GM10266 (cell line): ENCODE data around the gene ELK4.

Source experiments
- DNase-seq: peaks from one replicate; pipeline ENCODE4 v3.0.0; 2012; ENCODE audit errors: extremely low spot score
- TF ChIP-seq, protein P1 (sequence below): IDR thresholded peaks from 2 replicates; pipeline ENCODE4 v1.5.1; 2012; ENCODE audit warnings: mild to moderate bottlenecking, low read depth; ENCODE audit not compliant: control insufficient read depth, insufficient read depth; ENCODE audit errors: missing control alignments

The ELK4 gene

GRCh38 chr1:205593967-205594366, 37.8 kb downstream of the ELK4 start:
- no peak for DNase-seq
- TF ChIP-seq, protein P1, sequence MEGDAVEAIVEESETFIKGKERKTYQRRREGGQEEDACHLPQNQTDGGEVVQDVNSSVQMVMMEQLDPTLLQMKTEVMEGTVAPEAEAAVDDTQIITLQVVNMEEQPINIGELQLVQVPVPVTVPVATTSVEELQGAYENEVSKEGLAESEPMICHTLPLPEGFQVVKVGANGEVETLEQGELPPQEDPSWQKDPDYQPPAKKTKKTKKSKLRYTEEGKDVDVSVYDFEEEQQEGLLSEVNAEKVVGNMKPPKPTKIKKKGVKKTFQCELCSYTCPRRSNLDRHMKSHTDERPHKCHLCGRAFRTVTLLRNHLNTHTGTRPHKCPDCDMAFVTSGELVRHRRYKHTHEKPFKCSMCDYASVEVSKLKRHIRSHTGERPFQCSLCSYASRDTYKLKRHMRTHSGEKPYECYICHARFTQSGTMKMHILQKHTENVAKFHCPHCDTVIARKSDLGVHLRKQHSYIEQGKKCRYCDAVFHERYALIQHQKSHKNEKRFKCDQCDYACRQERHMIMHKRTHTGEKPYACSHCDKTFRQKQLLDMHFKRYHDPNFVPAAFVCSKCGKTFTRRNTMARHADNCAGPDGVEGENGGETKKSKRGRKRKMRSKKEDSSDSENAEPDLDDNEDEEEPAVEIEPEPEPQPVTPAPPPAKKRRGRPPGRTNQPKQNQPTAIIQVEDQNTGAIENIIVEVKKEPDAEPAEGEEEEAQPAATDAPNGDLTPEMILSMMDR: no peak

DNA sequence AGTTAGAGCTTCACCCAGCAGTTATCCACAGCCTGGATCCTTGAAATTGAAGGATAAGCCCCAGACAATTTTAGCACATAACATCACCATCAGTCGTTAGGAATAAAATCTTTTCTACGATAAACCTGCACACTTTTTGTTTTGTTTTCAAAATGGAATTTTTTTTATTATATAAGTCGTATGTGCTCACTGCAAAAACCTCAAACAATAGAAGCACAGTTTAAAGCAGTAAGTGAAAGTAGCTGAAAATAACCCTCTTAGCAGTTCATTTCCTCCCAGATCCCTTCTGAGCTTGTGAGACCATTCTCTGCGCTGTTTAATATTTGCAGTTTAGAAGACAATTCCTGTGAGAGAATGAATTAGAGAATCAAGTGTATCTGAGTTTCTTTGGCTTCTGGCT, 38.3 kb downstream of the ELK4 start:
- TF ChIP-seq, protein P1: no peak
- DNase-seq: peak; percentile 48

GRCh38 chr1:205592443-205593003, 39.3 kb downstream of the ELK4 start:
- TF ChIP-seq, protein P1: no peak
- no peak for DNase-seq

DNA sequence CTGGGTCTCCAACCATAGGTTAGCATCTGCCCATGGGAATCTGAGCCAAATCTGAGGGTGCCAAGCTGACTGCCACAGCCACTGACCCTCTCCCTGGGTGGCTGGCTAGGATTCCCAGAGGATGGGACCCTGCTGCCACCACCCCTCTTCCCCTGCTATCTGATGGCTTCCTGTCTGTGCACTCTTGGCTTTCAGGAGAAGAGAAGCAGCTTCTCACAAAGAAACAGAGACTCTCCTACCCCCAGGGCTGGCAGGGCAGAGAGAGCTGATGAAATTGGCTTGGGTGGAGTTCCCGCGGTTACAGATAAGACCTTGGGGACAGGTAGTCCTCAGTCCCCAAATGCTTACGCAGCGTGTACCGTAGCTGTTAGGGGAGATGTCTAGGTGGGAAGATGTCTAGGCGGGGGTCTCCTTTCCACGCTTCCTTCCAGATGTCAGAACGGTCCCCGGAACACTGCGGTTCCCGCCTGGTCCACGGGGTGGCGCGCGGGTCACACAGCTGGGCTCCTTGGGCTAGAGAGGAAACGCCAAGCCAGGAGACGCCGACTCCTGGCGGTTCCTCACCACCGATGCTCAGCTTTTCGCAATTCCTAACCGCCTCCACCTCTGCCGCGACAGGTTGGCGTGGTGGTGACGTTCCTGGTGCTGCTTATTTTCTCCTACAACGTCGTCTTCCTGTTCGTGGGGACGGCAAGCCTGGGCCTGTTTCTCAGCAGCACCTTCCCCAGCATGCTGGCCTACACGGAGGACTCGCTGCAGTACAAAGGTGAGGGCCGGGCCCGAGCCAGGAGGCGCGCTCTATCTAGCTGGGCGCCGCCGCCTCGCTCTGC, 40.1 kb downstream of the ELK4 start:
- TF ChIP-seq, protein P1: peak; percentile 99
- DNase-seq: peak; percentile 71

- TF ChIP-seq, protein P1: no peak
- no peak for DNase-seq
Measured at GRCh38 chr1:205590777-205591513, 40.9 kb downstream of the ELK4 start.

GRCh38 chr1:205590457-205590768, 41.4 kb downstream of the ELK4 start:
- TF ChIP-seq, protein P1: no peak
- DNase-seq: no peak

DNA sequence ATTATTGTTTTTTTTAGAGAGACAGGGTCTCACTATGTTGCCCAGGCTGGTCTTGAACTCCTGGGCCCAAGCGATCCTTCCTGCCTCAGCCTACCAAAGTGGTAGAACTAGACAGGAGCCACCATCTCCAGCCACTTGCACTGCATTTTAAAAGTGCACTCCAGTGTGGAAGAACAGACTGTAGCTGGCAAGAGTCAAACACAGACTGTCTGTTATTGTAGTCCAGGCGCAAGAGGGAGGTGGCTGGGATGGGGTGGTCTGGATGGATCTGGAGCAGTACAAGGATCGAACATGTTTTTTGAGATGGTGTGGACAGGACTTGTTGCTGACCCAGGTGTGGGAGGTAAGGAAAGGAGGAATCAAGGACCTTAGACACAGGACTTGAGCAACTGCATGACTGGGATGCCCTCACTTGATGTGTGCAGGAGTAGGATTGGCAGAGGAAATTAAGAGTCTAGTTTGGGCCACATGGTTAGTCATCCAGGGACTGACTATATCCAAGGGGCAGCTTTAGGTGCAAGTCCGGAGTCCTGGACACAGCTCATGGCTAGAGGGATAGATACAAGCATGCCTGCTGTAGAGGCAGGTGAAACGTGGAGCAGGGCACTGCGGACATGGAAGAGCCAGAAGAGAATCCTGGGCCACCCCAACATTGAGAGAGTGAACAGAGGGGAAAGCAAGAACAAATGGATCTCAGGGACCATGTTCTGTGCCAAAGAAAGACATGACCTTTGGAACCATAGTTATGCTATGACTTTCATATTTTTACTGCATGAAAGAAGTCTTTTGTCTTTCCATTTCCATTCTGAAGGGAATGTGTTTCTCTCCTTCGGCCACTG, 42.0 kb downstream of the ELK4 start:
- TF ChIP-seq, protein P1: no peak
- peak; percentile 2 for DNase-seq
